Stimulated activated CD4-positive, alpha-beta T cell treated with anti-CD3 and anti-CD28 coated beads, Interleukin-1b, Interleukin-23, amount 100 ng/mL, for 24 hours (primary cell): ENCODE results near the gene CDK6.
"Not testable (repeated sequence)": the region's sequence is repeated elsewhere in the genome, so short reads cannot be mapped to it uniquely, and the experiment has no call there.

ENCODE experiments used
- DNase-seq, 4 experiments: peaks; one replicate each; pipeline ENCODE4 v3.0.0-alpha.2; 2020; ENCODE audit warnings: low read depth in 4 of 4, low spot score in 1 of 4

The CDK6 gene

DNA sequence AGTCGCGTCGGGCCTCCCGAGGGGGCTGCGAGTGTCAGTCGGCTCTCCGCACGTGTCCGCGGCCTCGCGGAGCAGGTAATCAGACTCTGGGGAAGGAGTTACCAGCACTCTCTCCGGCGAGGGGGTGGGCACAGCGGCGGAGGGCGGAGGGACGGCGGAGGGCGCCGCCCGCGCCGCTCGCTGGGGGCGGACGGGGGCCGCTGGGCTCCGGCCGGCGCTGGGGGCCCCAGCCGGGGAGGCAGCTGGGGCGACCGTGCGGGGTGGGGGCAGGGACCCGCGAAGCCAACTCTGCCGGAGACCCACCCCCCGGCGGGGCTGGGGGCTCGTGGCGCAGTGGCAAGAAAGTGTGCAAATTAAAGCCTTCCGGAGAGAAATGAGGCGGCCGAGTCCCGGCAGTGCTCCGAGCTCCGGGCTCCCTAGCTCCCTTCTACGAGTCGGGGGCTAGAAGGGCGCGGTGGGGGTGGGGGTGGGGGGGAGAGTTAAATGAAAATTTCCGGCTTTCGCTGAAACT lies at the start of gene CDK6:
Gene CDK6 (minus strand): TSS at position 85 of the 511 bp plus-strand sequence. CDS start 3,250 bp downstream, outside the sequence.
- DNase-seq = peak; percentile 42 to 61 (median 49)

DNA sequence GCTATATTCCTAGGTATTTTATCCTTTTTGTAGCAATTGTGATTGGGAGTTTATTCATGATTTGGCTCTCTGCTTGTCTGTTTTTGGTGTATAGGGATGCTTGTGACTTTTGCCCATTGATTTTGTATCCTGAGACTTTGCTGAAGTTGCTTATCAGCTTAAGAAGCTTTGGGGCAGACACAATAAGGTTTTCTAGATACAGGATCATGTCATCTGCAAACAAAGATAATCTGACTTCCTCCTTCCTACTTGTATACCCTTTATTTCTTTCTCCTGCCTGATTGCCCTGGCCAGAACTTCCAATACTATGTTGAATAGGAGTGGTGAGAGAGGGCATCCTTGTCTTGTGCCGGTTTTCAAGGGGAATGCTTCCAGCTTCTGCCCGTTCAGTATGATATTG lies 49.7 kb upstream of the CDK6 start:
- DNase-seq = not testable (repeated sequence)

DNA sequence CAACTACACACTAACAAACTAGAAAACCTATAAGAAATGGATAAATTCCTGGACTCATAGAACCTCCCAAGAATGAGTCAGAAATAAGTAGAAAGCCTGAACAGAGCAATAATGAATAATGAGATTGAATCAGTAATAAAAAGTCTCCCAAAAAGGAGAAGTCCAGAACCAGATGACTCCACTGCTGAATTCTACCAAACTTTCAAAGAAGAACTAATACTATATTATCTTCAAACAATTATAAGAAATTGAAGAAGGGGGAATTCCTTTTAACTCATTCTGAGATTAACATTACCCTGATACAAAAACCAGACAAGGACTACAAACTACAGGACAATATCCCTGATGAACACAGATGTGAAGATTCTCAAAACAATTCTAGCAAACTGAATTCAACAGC lies 47.8 kb upstream of the CDK6 start:
- DNase-seq = no peak

DNA sequence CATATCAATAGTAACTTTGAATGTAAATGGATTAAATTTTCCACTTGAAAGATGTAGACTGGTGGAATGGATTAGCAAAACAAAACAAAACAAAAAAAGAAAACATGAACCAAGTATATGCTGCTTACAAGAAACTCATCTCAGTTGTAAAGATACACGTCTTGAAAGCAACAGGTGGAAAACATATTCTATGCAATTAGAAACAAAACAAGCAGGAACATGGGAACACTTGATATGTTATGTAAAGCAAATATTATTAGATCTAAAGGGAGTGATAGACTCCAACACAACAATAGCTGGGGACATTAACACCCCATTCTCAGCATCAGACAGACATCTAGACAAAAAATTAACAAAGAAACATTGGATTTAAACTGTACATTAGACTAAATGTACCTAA lies 46.4 kb upstream of the CDK6 start:
- DNase-seq = no peak

DNA sequence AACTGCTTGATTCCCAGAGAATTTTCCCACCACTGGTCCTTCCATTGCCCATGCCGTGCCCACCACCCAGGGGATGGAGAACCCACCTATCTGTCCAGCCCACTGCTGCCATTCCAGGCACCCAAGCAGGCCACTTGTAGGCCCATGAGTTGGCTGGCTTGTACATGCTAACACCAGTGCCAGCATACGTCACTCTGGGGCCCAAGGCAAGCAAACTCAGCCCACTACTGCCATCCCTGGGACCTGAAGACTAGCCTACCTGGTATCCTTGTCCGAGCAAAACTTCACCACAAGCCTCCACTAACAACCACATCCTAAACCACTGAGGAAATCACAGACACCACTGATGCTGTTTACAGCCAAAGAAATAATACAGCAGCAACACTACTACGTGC lies 44.7 kb upstream of the CDK6 start:
- no peak for DNase-seq

DNA sequence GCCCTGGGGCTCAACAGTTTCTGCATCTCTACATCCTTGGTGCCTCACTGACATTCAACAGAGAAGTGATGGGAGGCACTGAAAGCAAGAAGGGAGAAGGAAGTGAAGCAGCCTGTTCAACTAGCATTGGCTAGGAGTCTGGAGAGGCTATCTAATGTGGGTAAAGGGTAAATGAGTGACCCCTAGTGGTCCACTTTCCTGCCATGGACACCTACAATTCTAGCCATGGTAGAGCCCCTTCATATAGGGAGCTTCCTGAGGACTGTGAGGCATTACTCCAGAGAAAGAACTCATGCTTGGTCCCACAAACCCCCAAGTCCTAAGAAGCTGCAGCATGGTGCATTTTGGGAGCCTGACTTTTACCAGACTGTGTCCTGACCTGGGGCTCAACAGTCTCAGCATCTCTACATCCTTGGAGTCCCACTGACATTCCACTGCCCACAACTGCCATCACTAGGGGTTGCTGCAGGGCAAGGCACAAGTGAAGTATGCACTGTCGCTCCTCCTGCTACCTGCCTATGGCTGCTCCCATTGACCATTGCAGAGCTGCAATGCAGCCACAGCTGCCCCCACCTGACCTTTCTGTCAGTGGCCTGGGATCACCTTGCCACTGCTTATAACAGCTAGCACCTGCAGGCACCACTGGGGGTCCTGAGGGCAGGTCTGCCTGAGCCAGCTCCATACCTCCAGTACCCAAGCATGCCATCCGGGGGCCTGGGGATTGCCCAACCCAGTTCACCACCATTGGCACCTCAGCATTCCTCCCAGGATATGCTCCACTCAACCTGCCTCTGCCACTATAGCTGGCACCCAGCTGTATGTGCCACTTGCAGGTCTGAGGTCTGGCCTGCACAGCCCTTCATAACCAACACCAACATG lies 44.1 kb upstream of the CDK6 start:
- no peak for DNase-seq

DNA sequence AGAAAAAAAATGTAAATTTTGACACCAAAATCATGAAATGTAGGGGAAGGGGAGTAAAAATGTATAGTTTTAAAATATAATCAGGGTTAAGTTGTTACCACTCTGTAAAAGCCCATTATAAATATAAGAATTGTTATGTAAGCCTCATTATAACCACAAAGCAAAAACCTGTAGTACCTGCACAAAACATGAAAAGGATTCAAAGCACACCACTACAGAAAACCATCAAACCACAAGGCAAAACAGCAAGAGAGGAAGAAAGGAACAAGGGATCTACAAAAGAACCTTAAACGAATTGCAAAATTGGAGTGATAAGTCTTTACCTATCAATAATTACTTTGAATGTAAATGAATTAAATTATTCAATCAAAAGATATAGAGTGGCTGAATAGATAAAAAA lies 41.0 kb upstream of the CDK6 start:
- no peak for DNase-seq

DNA sequence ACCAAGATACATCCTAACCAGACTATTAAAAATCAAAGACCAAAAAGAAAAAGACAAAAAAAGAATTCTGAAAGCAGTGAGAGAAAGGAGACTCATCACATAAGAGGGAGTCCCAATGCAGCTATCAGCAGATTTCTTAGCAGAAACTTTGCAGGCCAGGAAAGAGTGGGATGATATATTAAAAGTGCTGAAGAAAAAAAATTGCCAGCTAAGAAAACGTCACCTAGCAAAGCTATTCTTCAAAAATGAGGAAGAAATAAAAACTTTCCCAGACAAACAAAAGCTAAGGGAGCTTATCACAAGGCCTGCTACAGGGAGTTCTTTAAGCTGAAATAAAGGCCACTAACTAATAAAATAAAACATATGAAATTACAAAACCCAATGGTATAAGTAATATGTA lies 40.5 kb upstream of the CDK6 start:
- no peak for DNase-seq

DNA sequence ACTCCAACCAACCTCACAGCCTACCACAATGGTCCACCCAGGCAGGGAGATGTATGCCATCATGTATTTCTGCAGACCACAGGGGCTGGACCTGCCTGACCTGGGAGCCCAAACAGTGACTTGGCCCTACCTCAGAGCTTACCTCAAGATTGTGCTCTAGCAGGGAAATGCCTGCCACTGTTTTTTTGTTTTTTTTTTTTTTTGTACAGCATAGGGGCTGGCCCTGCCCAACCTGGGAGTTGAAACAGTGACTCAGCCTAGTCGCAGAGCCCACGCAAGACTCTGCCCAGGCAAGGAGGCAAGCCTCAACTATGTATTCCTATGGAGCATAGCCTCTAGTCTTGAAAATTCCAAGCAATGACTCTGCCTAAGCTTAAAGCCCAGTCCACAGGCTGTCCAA lies 39.3 kb upstream of the CDK6 start:
- no peak for DNase-seq

DNA sequence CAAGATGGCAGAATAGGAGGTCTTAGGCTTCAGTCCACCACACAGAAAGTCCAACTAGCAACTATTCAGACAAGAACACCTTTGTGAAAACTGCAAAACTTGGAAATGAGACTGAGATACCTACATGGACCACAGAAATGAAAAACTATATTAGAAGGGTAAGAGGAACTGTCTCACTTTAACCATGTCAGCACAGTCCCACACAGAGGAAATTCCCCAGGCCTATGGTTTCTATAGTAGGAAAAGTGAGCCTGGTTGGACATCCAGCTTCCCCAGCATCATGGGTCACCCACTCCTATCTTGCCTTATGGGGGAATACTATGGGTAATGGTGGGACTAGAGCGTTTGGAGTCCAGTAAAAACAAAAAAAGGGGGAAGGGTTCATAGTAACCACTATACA lies 38.8 kb upstream of the CDK6 start:
- no peak for DNase-seq

DNA sequence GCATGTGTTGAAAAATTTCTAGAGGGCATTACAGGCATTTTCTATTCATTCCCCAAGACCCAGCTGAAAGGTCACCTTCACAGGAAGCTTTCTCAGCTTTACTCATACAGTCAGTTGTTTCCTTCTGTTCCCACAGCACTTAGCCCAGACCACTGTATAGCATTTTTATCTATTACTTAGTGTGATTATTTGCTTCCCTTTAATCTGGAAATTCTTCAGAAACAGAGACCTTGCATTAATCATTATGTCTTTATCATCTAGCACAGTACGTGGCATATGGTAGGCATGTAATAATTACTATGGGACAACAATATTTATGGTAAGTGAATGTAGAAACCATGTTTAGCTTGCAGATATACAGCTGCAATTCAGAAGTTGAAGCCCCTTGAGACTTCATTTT lies 38.2 kb upstream of the CDK6 start:
- no peak for DNase-seq

DNA sequence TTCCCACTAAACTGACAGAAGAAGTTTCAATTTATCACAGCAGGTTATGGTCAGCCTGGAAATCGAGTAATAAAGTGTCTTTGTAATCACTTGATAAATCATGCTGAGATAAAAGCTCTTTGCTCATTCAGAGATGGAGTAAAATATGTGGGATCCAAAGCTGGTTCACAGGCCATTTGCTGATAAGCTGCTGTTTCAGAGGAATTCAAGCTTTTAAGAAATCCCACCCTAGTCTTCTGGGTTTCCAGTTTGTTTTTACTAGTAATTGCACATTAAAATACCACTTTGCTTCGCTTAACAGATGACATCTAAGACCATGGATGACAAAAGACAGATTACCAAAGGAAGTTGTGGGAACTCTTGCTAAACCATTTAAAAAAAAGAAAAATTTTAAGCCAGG lies 37.4 kb upstream of the CDK6 start:
- no peak for DNase-seq

DNA sequence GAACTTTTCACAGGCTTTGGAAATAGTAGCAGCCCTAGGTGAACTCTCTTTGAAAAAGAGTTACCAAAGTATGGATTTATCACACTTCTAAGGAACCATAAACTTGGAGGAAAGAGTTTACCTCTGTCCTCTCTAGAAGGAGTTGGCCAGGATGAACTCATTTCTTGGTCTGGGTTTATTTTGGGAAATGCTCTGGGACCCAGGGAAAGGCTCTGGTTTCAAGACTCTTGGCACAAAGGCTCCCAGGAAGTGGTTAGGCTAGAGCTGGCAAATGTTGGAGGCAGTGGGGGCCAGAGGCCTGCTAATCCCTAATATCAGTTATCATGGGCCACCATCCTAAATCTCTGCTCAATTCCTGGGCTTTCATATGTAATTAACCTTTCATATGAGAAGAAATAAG lies 36.3 kb upstream of the CDK6 start:
- DNase-seq = no peak

DNA sequence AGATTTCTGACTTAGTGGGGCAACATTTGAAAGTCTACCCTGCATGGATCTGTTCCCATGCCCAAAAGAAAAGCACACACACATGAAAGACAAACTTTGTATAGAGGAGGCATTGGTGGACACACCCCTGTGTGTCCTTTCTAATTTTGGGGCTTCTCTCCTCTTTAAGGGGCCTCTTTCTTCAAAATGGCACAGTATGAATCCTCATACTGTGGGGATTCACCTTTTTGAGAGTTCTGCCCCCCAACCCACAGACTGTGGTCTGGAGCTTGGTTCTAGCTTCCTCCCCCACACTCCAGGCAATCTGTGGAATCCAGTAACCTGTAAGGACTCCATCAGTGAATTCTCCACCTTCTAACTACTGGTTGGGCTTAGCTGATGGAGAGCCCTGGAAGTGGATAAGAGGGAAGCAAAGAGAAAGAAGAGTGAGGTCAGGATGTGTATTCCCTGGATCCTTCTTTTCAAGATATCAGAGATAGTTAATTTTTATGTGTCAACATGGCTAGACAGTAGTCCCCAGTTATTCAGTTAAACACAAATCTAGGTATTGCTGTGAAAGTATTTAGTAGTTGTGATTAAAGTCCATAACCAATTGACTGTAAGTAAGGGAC lies 32.4 kb upstream of the CDK6 start:
- no peak for DNase-seq

DNA sequence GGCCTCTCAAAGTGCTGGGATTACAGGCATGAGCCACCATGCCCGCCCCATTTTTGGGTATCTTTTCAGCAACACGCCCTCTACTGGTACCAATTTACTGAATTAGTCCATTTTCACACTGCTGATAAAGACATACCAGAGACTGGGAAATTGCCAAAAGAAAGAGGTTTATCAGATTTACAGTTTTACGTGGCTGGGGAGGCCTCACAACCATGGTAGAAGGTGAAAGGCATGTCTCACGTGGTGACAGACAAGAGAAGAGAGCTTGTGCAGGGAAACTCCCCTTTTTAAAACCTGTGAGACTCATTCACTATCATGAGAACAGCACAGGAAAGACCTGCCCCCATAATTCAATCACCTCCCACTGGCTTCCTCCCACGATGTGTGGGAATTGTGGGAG lies 27.8 kb upstream of the CDK6 start:
- not testable (repeated sequence) for DNase-seq

DNA sequence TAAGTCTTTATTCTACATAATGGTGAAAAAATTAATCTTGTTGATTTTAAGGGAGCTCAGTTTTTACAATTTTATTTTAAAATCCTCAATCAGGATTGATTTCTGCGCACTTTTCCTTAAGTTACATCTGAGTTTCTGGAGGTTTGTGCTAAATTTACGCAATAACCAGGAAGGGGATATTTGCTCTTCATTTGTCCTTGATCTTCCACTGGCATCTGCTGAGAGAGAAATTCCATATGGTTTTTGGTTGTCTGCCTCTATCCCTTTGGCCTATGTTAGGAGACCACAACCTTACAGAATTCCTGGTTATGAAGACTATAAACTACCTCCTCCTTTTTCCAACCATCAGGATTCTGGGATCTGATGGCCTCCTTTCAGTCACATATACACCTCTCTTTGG lies 20.1 kb upstream of the CDK6 start:
- DNase-seq = no peak

DNA sequence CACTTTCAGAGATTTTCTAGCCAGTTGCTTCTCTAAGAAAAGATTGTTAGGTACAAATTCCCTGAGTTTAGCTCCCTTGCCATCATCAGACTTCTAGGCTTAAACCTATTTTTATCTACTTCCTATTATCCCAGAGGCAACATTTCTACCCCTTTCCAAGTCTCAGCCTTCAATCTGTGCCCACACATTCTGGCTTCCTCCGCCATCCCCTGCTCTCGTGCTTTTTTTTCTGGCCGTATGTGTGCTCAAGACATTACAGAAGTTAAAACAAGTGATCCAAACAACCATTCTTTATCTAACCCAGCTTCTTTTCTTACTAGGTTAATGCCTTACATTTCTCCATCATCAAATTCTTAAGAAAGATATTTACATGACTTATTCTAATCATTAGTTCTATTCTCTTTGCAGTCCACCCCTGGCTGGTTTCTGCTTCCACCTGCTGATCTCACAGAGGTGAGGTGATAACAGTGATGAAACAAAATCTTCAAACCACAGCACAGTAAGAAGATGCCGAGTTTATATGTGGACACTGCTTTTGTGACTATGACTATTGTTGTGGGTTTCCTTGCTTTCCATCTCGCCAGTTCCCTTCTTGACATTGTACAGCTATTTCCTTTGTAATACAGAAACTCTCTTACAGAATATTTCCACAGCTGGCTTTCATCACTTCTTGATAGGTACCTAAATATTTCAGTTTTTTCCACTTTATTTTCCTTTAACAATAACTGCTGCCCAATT lies 18.3 kb upstream of the CDK6 start:
- DNase-seq = peak in 1 of 4 experiments; percentile 13

DNA sequence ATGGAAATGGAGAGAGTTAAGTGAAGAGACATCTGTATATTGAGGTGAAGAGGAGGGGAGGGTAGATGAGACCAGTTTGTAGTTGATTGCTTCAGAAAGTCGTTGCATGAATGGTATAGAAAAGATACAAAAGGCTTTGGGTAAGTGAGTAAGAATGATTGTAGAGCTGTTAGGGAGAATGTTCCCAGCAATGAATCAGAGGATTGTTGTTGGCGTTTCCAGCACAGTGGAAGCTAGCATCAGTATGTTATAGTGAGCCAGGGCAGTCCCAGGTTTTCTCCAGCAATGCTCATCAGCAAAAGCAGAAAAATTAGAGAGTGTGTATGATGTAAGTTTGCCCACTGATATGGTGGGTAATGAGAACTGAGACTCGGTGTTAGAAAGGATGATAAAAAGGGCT lies 15.4 kb upstream of the CDK6 start:
- DNase-seq = no peak

DNA sequence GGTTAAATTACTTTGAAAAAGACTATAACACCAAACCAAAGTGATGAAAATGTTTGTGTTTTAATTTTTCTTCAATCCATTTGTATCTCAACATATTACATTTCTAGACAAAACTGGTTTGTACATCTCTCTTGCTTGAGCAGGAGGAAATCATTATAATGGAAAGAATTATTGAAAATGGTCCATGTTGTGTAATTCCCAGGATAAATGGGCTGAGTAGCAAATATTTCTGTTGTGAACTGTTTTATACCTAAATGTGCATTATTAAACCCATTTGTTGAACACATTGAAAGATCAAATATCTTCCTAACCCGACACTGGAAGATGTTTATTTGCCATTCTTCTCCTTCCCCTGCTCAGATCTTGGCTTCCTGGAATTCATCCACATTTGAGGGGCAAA lies 14.1 kb upstream of the CDK6 start:
- no peak for DNase-seq

DNA sequence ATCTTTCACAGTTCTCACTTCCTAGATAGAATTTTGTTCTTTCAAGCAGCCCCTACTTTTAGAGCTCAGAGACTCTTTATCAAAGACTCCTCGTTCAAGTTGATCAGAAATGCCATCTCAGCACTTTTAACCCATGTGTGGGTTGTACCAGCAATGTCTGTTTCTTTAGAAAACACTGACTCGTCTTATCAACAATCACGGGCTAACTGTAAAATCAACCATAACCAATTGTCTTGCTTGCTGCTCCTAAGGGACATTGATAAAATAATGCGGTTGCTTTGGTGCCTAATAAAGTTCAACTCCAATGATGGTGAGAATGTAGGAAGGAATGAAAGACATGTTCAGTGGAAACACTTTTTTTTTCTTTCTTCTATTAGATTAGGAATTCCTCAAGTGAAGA lies 12.9 kb upstream of the CDK6 start:
- DNase-seq = no peak

DNA sequence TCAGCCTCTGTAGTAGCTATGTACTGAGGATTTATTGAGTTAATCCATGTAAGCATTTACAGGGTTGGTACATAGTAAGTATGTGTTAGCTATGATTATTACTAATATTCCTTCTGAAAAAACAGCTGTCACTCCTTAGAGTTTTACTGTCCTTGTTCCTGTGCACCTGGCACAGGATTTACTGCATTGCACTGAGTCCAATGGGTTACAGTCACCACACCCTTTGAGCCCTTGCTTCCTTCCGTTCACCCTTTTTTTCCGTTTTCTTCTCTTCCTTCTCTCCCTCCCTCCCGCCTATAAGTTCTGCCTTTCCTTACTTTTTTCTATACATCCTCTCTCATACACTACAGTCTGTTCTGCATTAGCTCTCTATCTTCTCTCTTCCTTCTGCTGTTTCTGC lies 12.5 kb upstream of the CDK6 start:
- no peak for DNase-seq

DNA sequence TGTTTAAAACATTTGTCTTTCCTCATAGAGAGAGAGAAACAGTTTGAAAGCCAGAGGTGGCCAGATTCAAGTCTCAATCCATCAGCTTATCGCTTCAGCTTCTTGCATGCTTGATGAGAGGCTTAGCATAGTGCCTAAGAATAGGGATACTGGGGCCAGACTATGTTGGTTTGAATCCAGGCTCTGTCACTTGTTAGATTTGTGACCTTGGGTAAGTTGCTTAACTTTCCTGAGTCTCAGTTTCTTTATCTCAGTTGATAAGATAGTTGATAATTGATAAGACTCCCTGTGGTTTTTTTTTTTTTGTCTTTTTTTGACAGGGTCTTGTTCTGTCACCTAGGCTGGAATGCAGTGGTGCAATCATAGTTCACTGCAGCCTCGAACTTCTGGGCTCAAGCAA lies 12.1 kb upstream of the CDK6 start:
- DNase-seq = no peak
